GM18508 (cell line): ENCODE data around the gene ANKRD11.
"Not testable (repeated sequence)": the region's sequence is repeated elsewhere in the genome, so short reads cannot be mapped to it uniquely, and the experiment has no call there.

ENCODE experiments used
- ATAC-seq: cut with Tn5 transposase; IDR thresholded peaks from one replicate; pipeline ENCODE4 v1.9.1; 2021; ENCODE audit warnings: moderate number of reproducible peaks; ENCODE audit not compliant: insufficient read depth, unreplicated experiment

ANKRD11 gene

DNA sequence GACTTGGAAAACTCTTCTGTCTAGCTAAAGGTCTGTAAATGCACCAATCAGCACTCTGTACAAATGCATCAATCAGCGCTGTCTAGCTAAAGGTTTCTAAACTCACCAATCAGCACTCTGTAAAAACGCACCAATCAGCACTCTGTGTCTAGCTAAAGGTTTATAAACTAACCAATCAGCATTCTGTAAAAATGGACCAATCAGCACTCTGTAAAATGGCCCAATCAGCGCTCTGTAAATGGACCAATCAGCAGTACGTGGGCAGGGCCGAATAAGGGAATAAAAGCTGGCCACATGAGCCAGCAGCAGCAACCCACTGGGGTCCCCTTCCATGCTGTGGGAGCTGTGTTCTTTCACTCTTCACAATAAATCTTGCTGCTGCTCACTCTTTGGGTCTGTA lies 55.3 kb downstream of the ANKRD11 start:
- not testable (repeated sequence) for ATAC-seq

DNA sequence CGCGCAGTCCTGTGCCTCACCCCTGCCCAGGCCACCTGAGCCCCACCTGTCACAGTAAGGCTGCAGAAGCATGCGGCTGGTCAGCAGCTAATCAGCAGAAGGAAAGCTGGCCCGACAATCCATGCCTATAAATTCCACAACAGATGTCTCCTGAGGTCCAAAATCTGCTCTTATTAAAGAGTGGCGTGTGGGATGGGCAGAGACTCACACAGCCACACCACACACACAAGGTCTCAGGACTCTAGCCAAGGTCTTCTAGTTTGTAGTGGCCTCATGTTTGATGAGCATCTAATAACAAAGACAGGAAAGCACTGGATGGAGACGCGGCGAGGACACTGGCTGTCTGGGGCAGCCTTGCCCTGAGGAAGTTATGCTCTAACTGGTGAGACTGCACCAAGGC lies 55.9 kb downstream of the ANKRD11 start:
- no peak for ATAC-seq

DNA sequence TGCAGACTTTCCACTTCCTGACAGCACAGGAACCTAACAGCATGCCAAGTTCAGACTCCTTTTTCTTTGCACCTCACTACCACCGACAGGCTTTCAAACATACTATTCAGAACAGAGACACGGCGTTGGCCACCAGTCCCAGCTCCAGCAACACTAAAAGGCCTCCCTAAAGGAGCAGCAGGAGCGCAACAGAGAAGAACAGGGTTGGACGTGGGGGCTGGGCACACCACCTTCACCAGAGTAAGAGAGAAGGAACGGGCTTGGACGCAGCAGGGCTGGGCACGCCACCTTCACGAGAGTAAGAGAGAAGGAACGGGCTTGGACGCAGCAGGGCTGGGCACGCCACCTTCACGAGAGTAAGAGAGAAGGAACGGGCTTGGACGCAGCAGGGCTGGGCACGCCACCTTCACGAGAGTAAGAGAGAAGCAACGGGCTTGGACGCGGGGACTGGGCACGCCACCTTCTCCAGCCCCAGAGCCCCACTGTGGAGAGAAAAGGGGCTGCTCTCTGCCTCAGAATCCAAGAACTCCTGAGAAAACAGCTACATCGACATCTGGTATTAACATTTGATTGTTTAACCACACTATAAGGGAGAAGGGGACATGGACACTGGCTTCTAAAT lies 56.9 kb downstream of the ANKRD11 start:
- not testable (repeated sequence) for ATAC-seq

DNA sequence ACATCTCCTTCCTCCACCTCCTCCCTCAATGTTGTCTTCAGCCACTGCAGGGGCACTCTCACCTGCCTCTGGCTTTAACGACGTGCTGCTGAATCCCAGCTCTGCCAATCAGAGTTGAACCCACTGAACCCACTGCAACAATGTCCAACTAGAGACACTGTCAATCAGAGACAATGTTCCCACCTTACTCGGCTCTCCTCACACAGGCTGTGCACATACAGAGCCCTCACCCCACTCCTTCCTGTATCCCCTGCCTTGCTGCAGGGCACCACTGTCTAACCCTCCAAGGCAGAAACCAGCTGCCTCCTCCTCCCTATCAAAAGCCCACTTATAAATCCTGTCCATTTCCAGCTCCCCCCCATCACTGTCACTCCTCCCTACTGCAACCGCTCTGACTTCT lies 58.7 kb downstream of the ANKRD11 start:
- ATAC-seq: no peak

DNA sequence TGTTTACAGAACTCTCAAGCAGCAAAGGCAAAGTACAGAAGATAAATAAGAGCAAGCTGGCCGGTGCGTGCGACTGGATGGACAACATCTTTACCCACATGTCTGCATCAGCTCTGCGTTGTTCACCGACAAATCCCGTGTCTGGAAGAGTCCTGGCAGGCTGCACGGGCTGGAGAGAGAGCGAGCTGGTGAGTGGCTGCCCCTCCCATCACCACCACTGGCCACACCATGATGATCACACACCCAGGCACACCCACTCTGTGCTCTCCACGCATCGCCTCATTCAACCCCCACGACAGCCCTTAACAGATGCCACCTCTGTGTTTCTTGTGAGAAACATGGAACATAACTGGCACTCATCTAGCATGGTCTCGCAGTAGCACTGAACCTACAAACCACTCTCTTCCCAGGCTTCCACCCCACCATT lies 59.2 kb downstream of the ANKRD11 start:
- no peak for ATAC-seq

DNA sequence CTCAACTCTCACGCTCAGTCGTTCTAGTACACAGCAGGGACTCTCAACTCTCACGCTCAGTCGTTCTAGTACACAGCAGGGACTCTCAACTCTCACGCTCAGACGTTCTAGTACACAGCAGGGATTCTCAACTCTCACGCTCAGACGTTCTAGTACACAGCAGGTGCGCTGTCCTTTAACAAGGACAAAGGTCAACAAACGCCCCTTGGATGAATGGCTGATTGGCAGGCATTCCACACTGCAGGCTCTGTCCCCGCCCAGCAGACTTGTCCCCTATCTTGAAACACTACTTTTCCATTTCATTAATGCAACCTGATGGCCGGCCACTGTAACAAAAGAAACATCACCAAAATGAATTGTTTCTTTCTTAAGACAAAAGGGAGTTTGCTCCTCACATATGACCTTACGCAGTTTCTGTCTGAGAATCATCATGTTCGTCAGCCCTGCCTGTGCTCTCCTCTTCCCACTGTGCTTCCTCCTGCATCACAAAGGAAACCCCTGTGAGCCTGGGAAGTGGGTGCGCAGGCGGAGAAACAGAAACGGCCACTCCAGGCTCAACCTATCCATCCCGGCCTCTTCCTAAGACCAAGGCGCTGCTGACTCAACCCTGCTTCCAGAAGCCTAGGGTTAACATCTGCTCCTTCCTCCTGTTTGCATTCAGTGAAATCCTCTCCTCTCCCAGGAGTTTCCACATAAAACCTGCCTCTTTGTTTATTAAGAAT lies 59.8 kb downstream of the ANKRD11 start:
- no peak for ATAC-seq

DNA sequence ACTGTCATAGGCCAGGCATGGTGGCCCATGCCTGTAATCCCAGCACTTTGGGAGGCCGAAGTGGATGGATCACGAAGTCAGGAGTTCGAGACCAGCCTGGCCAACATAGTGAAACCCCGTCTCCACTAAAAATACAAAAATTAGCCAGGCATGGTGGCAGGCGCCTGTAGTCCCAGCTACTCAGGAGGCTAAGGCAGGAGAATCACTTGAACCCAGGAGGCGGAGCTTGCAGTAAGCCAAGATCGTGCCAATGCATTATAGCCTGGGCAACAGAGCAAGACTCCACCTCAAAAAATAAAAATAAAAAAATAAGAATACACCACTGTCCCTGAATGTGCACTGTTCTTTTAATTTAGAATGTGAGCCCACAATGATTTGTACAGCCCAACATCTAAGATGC lies 61.8 kb downstream of the ANKRD11 start:
- not testable (repeated sequence) for ATAC-seq

DNA sequence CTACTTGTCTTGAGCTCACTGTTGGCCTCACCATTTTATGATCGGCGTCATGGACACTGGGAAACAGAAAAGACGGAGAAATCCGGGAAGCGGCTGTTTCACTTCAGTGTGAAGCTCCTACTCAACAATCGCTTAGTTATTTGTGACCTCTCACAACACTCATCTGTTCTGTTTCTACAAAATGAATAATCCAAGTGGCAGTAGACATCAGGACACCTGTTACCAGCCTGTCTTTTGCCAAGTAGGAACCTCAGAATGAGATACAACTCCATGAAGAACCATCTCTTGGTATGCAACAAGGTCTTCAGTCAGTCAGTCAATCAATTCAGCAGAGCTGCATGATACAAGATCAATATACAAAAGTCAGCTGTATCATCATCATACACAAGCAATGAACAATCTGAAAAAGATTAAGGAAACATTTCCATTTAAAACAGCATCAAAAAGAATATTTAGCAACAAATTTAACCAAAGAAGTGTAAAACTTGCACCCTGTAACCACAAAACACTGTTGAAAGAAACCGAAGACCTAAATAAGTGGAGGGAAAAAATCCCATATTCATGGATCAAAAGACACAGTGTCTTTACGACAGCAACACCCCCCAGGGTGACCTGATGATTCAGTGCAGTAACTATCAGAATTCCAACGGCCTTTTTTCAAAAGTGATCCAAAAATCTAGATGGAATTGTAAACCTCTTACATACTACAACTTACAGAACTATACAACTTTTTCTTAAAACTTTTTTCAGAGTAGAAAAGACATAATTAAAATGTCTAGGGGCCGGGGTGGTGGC lies 63.4 kb downstream of the ANKRD11 start:
- ATAC-seq: no peak

DNA sequence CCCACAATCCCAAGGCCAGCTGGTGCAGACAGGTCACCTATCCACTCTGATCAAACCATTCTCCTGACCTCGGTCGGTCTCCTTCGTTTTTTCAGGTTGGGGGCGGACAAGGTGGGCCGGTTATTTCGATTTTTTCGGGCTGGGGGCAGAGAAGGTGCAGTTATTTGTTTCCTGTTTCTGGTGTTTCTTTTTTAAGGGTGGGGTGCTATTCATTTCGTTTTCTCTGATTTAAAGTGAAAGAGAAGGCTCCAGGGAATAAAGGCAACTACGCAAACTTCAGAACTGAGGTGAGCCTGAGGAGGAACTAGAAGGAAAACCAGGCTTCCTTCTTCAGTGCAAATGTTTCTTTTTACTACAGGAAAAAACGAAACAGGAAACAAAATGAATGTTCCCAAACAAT lies 64.8 kb downstream of the ANKRD11 start:
- no peak for ATAC-seq

DNA sequence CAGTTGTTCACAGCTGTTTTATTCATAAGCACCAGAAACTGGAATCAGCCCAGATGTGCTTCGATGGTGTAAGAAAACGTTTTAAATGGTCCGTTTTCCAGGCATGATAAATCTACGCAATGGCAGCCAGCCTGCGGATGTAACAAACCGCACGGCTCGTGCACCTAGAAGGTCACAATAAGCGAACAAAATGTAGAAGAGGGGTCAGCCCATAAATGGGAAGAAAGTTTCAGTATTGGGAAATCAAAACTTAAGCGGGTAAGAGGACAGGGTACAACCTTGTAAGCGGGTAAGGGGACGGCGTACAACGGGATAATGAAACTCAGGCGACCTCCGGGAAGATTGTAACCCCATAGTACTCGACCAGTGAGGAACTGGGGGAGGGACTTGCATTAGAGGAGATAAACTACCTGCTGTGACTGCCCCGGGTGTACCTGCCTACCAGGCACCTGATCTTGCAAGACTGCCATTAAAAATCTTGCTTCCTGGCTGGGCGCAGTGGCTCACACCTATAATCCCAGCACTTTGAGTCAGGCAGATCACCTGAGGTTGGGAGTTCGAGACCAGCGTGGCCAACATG lies 66.6 kb downstream of the ANKRD11 start:
- no peak for ATAC-seq

DNA sequence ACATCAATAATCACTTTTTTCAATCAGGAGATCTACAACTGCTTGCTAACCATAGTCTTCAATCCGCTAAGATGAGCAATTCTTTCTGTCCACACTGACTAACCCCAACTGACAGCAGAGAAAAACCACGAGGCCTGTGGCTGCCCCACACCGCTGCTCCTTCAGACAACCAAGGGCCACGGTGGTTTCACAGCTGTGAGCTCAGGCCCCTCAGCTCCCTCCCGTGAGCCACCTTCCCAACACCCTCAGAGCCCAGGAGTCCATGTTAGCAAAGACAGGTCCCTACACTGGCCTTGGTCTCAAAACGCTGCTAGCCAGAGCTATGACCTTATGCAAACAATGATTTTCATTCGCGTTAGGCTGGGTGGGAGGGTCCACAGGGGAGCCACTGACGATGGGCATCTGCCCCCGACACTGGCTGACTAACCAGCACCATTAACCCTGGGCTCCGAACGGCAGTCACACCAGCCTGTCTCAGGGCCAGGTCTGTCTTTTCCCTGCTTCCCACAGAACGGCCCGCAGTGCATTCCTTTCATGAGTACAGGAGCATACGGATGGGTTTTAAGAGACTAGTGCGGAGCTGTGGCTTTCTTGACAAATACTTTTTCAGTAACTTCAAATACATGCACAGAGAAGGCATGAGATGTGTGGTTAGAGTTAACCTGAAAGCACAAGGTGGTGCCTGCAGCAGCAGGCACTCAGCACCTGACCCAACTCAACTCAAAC lies 67.3 kb downstream of the ANKRD11 start:
- peak; percentile 58 for ATAC-seq

DNA sequence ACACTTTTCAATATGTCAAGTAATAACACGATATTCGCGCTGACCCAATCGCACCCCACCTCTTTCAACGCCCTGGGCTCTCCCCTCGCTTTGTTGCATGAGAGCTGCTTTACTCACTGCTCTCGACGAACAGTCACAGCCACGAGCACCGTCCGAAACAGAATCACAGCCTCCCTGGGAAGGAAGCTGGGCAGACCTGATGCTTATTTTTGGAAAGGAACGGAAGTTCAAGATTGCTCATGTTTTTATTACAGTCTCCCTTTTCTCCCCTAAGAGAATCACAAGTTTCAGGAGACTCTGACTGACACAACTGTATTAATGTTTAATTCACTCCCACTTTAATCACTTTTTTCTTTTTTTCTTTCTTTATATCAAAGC lies 67.8 kb downstream of the ANKRD11 start:
- ATAC-seq: peak; percentile 40

DNA sequence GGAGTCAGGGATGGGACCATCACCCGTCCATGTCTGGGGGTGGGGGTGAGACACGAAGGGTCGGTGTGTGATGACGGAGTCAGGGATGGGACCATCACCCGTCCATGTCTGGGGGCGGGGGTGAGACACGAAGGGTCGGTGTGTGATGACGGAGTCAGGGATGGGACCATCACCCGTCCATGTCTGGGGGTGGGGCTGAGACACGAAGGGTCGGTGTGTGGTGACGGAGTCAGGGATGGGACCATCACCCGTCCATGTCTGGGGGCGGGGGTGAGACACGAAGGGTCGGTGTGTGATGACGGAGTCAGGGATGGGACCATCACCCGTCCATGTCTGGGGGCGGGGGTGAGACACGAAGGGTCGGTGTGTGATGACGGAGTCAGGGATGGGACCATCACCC lies 69.1 kb downstream of the ANKRD11 start:
- ATAC-seq: not testable (repeated sequence)

DNA sequence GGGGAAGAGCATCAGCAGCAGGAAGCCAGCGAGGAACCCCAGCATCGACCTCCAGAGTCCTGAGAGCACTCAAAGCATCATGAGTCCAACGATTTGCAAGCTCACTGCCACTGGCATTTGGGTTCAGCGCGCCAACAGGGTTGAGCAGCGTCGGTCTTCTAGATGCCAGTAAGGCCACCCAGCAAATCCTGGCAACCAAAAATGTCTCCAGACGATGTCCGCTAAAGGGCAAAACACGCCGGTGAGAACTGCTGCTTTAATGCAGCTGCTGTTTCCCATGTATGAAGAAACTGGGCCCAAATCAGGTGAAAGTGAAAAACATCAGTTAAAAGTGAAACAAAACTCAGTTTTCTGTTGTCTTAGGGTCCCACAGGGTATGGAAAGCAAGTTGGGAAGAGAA lies 70.2 kb downstream of the ANKRD11 start:
- ATAC-seq: no peak

DNA sequence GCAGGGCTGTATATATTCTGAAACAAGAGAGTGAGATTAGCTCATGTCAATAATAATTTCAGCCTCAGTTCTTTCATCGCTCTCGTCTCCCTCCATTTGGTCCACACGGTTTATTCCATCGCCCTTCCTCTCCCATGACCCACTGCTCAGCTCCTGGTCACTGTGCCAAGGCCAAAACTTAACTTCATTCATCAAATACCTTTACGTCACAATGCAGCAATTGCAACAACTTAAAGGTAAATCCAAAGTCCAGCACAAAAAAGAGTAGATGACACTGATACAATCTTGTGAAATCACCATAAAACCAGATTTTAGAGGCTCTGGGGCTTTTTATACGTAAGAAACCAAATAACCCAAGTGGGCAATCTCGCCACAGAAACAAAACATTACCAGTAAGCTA lies 72.0 kb downstream of the ANKRD11 start:
- ATAC-seq: no peak

DNA sequence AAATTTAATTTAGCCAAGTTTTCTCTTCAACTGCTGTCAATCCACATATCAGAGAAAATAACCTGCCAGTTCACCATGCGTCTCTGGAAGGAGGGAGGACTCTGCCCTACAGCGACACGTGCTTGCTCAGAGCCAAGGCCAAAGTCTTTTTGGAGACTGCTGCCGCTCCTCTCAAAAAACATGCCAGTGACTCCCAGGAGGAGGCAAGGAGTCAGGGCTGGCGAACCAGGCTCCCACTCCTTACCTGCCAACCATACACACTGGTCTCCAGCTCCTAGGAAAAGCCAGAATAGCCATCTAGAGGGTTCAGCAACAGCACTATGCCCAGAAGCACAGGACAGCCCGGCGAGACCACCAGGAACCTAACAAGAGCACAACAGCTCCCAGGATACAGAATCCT lies 73.0 kb downstream of the ANKRD11 start:
- ATAC-seq: no peak

DNA sequence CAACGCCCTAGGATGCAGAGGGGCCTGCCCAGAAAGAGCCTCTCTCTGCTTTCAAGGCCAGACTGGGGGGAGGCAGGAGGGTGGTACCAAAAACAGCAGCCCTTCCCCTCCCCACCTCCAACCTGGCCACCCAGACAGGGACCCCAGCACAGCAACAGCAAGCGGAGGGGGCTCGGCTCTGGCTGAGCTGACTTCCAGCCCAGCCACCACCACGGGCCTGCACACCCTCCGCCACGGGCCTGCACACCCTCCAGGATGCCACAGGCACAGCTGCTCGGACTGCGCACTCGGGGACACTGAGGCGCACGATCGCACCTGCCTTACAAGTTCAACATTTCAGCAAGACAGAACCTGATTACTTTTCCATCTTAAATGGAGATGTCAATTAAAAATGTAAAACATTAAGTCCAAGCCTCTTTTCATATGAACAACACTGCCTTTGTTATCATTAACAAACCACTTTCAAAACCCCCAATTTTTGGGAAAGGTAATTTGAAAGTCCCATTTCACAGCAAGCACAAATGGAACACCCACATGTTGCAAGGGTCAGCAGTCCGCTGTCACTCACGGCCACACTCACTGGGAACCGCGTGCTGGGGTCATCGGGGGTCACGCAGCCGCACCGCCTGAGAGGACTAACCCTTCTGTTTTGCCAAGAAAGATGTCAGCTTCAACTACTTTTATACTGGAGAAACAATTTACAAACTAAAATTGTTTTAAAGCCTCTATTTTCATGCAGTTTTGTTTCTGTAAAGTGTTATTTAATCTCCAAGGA lies 76.4 kb downstream of the ANKRD11 start:
- no peak for ATAC-seq

DNA sequence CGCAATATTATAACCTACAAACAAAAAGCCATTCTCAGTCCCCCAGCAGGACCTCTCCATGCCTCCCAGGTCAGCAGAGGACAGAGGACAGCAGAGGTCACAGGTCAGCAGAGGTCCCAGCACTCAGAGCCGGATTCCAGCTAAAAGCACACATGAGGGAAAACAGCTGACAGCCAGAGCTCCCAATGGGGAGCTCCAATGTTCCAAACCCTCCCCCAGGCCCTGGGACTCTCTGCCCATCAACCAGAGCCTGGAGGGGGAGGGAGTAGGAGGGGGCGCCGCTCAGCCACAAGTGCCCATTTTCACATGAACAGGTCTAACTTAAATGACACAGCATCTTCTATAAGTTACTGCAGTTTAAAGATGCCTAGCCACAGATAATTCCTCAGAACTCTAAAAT lies 77.5 kb downstream of the ANKRD11 start:
- ATAC-seq: no peak

DNA sequence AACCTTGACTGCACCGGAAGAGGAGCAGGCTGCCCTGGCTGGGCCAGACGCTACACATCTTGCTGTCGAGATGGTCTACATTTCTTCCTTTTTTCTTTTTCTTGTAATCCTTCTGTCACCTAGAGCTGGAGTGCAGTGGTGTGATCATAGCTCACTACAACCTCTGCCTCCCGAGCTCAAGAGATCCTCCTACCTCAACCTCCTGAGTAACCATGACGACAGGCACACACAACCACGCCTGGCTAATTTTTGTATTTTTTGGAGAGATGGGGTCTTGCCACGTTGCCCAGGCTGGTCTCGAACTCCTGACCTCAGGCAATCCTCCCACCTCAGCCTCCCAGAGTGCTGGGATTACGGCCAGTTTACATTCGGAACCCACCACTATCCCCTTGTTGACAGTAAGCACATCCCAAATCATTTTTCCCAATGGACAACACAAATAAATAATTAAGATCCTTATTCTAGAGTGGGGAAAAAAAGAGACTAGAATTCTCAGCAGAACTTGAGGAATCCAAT lies 79.0 kb downstream of the ANKRD11 start:
- no peak for ATAC-seq
